ENCODE results near the gene TNNC1. TPM values are rescaled to one million over a fixed set of nuclear protein-coding genes. Genes with fewer than 3 reads are reported as not detected.

TNNC1 gene
- total RNA-seq, 1 donor from 2014 or later: 12.4 TPM

GRCh38 chr3:52432225-52432624 lies 21.6 kb downstream of the TNNC1 start:
- H3K9me3 ChIP-seq (ENCODE audit: insufficient read depth, low read depth, low read length): no peaks in the 10 kb centered on the region
- H3K36me3 Mint-ChIP-seq (ENCODE audit: low read depth, unreplicated experiment): no peaks in the 10 kb centered on the region
- TF ChIP-seq CTCF (IDR thresholded peaks at IDR 0.05; ENCODE audit: insufficient read depth, low read depth, low read length): no peak
- no peak for TF ChIP-seq EZH2 (IDR thresholded peaks at IDR 0.05; ENCODE audit: insufficient read depth, low read length)
- H3K4me3 ChIP-seq (ENCODE audit: insufficient read depth, low read depth, low read length): no peak overlapping the region
- FAIRE-seq (no peak), DNase-seq (ENCODE audit: low read depth) (no peak)
- H3K27ac Mint-ChIP-seq (ENCODE audit: unreplicated experiment): no peak overlapping the region
- H3K4me3 Mint-ChIP-seq (ENCODE audit: unreplicated experiment): no peak overlapping the region
- H3K27me3 Mint-ChIP-seq (ENCODE audit: low read depth, unreplicated experiment): peaks cover 25% of the 10 kb centered on the region
- no peak overlapping the region for H3K27ac ChIP-seq (ENCODE audit: low read depth, low read length)
- no peak overlapping the region for H2AFZ ChIP-seq (ENCODE audit: low read depth, low read length)
- H3K4me2 ChIP-seq (ENCODE audit: low read length): no peak overlapping the region
- H3K9me3 Mint-ChIP-seq (ENCODE audit: unreplicated experiment): no peaks in the 10 kb centered on the region
- H3K9ac ChIP-seq (ENCODE audit: low read length): no peak overlapping the region
- no peaks in the 10 kb centered on the region for H3K36me3 ChIP-seq (ENCODE audit: insufficient read depth, low read length)
- H4K20me1 ChIP-seq (ENCODE audit: insufficient read depth, low read length): no peaks in the 10 kb centered on the region
- peaks cover 5% of the 10 kb centered on the region for H3K4me1 Mint-ChIP-seq (ENCODE audit: low read depth, unreplicated experiment)
- H3K4me1 ChIP-seq (ENCODE audit: insufficient read depth, low read length): peaks cover 5% of the 10 kb centered on the region
- no peaks in the 10 kb centered on the region for H3K79me2 ChIP-seq (ENCODE audit: insufficient read depth, low read length)
- H3K27me3 ChIP-seq (ENCODE audit: insufficient read depth, low read length): peaks cover 3% of the 10 kb centered on the region

- Histone ChIP-seq H3K4me2 (ENCODE audit: low read length) (no peak overlapping the region), H3K79me2 (ENCODE audit: insufficient read depth, low read length) (no peaks in the 10 kb centered on the region), H3K27ac (ENCODE audit: low read depth, low read length) (no peak overlapping the region), H3K4me1 (ENCODE audit: insufficient read depth, low read length) (peaks cover 5% of the 10 kb centered on the region), H3K4me3 (ENCODE audit: insufficient read depth, low read depth, low read length) (no peak overlapping the region), H3K9me3 (ENCODE audit: insufficient read depth, low read depth, low read length) (no peaks in the 10 kb centered on the region), H4K20me1 (ENCODE audit: insufficient read depth, low read length) (no peaks in the 10 kb centered on the region), H3K36me3 (ENCODE audit: insufficient read depth, low read length) (no peaks in the 10 kb centered on the region), H3K9ac (ENCODE audit: low read length) (no peak overlapping the region), H3K27me3 (ENCODE audit: insufficient read depth, low read length) (peaks cover 3% of the 10 kb centered on the region), H2AFZ (ENCODE audit: low read depth, low read length) (no peak overlapping the region)
- FAIRE-seq (no peak), DNase-seq (ENCODE audit: low read depth) (no peak)
- TF ChIP-seq CTCF (IDR thresholded peaks at IDR 0.05; ENCODE audit: insufficient read depth, low read depth, low read length): no peak
- TF ChIP-seq EZH2 (IDR thresholded peaks at IDR 0.05; ENCODE audit: insufficient read depth, low read length): no peak
- Mint-ChIP-seq H3K4me3 (ENCODE audit: unreplicated experiment) (no peak overlapping the region), H3K4me1 (ENCODE audit: low read depth, unreplicated experiment) (peaks cover 4% of the 10 kb centered on the region), H3K27me3 (ENCODE audit: low read depth, unreplicated experiment) (peaks cover 25% of the 10 kb centered on the region), H3K36me3 (ENCODE audit: low read depth, unreplicated experiment) (no peaks in the 10 kb centered on the region), H3K9me3 (ENCODE audit: unreplicated experiment) (no peaks in the 10 kb centered on the region), H3K27ac (ENCODE audit: unreplicated experiment) (no peak overlapping the region)
Measured at GRCh38 chr3:52431459-52432223, 22.2 kb downstream of the TNNC1 start.

DNA sequence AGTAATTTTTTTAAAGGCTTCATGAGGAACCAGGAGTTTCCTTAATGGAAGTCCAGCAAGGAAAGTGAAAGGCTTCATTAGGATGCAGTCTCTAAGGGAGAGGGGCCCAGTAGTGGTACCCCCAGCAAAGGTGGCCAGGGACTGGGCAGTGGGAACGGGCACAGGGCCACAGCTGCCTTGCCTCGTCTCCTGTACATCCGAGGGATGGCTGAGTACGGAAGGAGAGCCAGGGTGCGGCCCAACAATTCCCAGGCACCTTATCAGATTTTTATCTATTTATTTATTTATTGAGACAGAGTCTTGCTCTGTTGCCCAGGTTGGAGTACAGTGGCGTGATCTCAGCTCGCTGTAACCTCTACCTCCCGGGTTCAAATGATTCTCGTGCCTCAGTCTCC lies 23.4 kb downstream of the TNNC1 start:
- Histone ChIP-seq H4K20me1 (ENCODE audit: insufficient read depth, low read length) (no peaks in the 10 kb centered on the region), H3K79me2 (ENCODE audit: insufficient read depth, low read length) (no peaks in the 10 kb centered on the region), H3K9ac (ENCODE audit: low read length) (no peak overlapping the region), H3K27me3 (ENCODE audit: insufficient read depth, low read length) (peaks cover 3% of the 10 kb centered on the region), H3K4me1 (ENCODE audit: insufficient read depth, low read length) (peaks cover 5% of the 10 kb centered on the region), H2AFZ (ENCODE audit: low read depth, low read length) (no peak overlapping the region), H3K4me2 (ENCODE audit: low read length) (no peak overlapping the region), H3K4me3 (ENCODE audit: insufficient read depth, low read depth, low read length) (no peak overlapping the region), H3K27ac (ENCODE audit: low read depth, low read length) (no peak overlapping the region), H3K9me3 (ENCODE audit: insufficient read depth, low read depth, low read length) (no peaks in the 10 kb centered on the region), H3K36me3 (ENCODE audit: insufficient read depth, low read length) (no peaks in the 10 kb centered on the region)
- Mint-ChIP-seq H3K36me3 (ENCODE audit: low read depth, unreplicated experiment) (no peaks in the 10 kb centered on the region), H3K27ac (ENCODE audit: unreplicated experiment) (no peak overlapping the region), H3K4me1 (ENCODE audit: low read depth, unreplicated experiment) (peaks cover 4% of the 10 kb centered on the region), H3K9me3 (ENCODE audit: unreplicated experiment) (no peaks in the 10 kb centered on the region), H3K27me3 (ENCODE audit: low read depth, unreplicated experiment) (peaks cover 19% of the 10 kb centered on the region), H3K4me3 (ENCODE audit: unreplicated experiment) (no peak overlapping the region)
- DNase-seq (ENCODE audit: low read depth) (no peak), FAIRE-seq (no peak)
- TF ChIP-seq CTCF (IDR thresholded peaks at IDR 0.05; ENCODE audit: insufficient read depth, low read depth, low read length): no peak
- TF ChIP-seq EZH2 (IDR thresholded peaks at IDR 0.05; ENCODE audit: insufficient read depth, low read length): no peak

Data from astrocyte (in vitro differentiated cells and primary cell).